ENCODE data around the gene METTL23.
A peak's percentile ranks its signal among the peaks of the same experiment; 100 is the strongest.
"Not testable (repeated sequence)": the region's sequence is repeated elsewhere in the genome, so short reads cannot be mapped to it uniquely, and the experiment has no call there.

METTL23 gene

GRCh38 chr17:76695059-76695831 is 31.4 kb upstream of the METTL23 start:
- DNase-seq (ENCODE audit: low spot score): no peak

GRCh38 chr17:76696763-76697701 is 29.6 kb upstream of the METTL23 start:
- peak; percentile 87 for DNase-seq (ENCODE audit: low spot score)

- no peak for DNase-seq (ENCODE audit: low spot score)
These were observed 28.8 kb upstream of the METTL23 start for GRCh38 chr17:76697702-76698465.

GRCh38 chr17:76698466-76698977 is 28.1 kb upstream of the METTL23 start:
- not testable (repeated sequence) for DNase-seq (ENCODE audit: low spot score)

GRCh38 chr17:76700270-76700616 is 26.4 kb upstream of the METTL23 start:
- peak; percentile 32 for DNase-seq (ENCODE audit: low spot score)

GRCh38 chr17:76700617-76701470 is 25.8 kb upstream of the METTL23 start:
- peak; percentile 86 for DNase-seq (ENCODE audit: low spot score)

GRCh38 chr17:76701471-76701967 is 25.1 kb upstream of the METTL23 start:
- DNase-seq (ENCODE audit: low spot score): no peak

- DNase-seq (ENCODE audit: low spot score): no peak
These were observed 24.6 kb upstream of the METTL23 start for GRCh38 chr17:76702076-76702475.

GRCh38 chr17:76702941-76703637 is 23.6 kb upstream of the METTL23 start:
- DNase-seq (ENCODE audit: low spot score): no peak

GRCh38 chr17:76704805-76705204 is 21.8 kb upstream of the METTL23 start:
- DNase-seq (ENCODE audit: low spot score): no peak

- no peak for DNase-seq (ENCODE audit: low spot score)
These were observed 19.8 kb upstream of the METTL23 start for GRCh38 chr17:76706817-76707216.

GRCh38 chr17:76707985-76708807 is 18.4 kb upstream of the METTL23 start:
- DNase-seq (ENCODE audit: low spot score): no peak

GRCh38 chr17:76709077-76709950 is 17.3 kb upstream of the METTL23 start:
- DNase-seq (ENCODE audit: low spot score): peak; percentile 73

GRCh38 chr17:76709951-76710862 is 16.4 kb upstream of the METTL23 start:
- DNase-seq (ENCODE audit: low spot score): not testable (repeated sequence)

- no peak for DNase-seq (ENCODE audit: low spot score)
These were observed 15.6 kb upstream of the METTL23 start, which contains the start of gene MXRA7 for GRCh38 chr17:76710863-76711611. Gene MXRA7 (minus strand): TSS chr17:76710965. CDS start chr17:76710946, 19 bp downstream.

- not testable (repeated sequence) for DNase-seq (ENCODE audit: low spot score)
These were observed 14.3 kb upstream of the METTL23 start for GRCh38 chr17:76712321-76712720.
